Measurements from ENCODE around the gene RRP9.

DNA sequence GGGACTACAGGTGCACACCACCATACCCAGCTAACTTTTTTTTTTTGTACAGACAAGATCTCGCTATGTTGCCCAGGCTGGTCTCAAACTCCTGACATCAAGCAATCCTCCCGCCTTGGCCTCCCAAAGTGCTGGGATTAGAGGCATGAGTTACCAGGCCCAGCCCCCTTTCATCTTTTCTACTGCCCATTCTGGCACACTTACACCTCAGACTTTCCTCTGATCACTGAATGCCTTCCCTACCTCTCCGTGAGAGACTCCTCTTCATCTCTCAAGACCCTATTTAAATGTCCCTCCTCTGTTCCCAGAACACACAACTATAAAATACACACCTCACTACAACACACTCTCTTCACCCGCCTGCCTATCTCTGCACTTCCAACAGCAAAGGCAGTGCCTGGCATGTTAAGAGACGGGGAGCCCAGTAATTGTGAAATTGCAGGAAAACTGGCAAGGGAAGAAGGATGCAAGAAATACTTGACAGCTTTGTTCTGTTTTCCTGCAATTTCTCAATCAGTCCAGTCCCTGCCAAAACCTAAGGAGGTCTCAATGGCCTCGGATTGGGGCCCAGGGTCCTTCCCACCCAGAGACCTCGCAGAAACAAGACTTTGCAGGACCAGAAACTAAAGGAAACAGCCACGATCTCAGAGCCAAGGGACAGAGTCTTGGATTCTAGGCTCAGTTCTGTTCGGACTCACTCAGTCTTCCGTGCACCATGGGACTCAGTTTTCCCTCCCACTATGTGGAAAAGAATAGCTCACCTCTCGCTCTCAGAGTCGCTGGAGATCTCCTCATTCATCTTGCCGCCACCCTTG, 849 bp downstream of the RRP9 start:
- TF ChIP-seq, protein P1, sequence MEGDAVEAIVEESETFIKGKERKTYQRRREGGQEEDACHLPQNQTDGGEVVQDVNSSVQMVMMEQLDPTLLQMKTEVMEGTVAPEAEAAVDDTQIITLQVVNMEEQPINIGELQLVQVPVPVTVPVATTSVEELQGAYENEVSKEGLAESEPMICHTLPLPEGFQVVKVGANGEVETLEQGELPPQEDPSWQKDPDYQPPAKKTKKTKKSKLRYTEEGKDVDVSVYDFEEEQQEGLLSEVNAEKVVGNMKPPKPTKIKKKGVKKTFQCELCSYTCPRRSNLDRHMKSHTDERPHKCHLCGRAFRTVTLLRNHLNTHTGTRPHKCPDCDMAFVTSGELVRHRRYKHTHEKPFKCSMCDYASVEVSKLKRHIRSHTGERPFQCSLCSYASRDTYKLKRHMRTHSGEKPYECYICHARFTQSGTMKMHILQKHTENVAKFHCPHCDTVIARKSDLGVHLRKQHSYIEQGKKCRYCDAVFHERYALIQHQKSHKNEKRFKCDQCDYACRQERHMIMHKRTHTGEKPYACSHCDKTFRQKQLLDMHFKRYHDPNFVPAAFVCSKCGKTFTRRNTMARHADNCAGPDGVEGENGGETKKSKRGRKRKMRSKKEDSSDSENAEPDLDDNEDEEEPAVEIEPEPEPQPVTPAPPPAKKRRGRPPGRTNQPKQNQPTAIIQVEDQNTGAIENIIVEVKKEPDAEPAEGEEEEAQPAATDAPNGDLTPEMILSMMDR (conservative IDR thresholded peaks at IDR 0.05 in 1 of 2, IDR thresholded peaks at IDR 0.05 in 1 of 2; ENCODE audit: low read depth in 1 of 2, low read length in 2 of 2), result no peak
- no peak for TF ChIP-seq EZH2 (IDR thresholded peaks at IDR 0.05; ENCODE audit: low read length, missing control alignments)

Data from fibroblast of lung (primary cell).